ENCODE measurements around the gene SORCS3. TPM values are rescaled to one million over a fixed set of nuclear protein-coding genes. Genes with fewer than 3 reads are reported as not detected.
A peak's percentile ranks its signal among the peaks of the same experiment; 100 is the strongest.

The SORCS3 gene
- total RNA-seq, 1 experiment from 2014 or later = 0.94 TPM

- TF ChIP-seq ERG (CRISPR knock-in tag; IDR thresholded peaks at IDR 0.05) (no peak; the same call in 1 of the 2 replicates), JUN (CRISPR knock-in tag; IDR thresholded peaks at IDR 0.05) (peak; percentile 99), ZNF317 (CRISPR knock-in tag; IDR thresholded peaks at IDR 0.05; ENCODE audit: borderline replicate concordance, low read depth) (peak; percentile 78), IRF1 (CRISPR knock-in tag; IDR thresholded peaks at IDR 0.05) (peak; percentile 99), ATF2 (CRISPR knock-in tag; IDR thresholded peaks at IDR 0.05; ENCODE audit: borderline replicate concordance, low read depth) (peak; percentile 79; the same call in 1 of the 2 replicates), KAT7 (CRISPR knock-in tag; IDR thresholded peaks at IDR 0.05; ENCODE audit: borderline replicate concordance) (peak; percentile 98; the same call in 1 of the 2 replicates), CDX4 (CRISPR knock-in tag; IDR thresholded peaks at IDR 0.05; ENCODE audit: borderline replicate concordance) (no peak), ETV6 (CRISPR knock-in tag; IDR thresholded peaks at IDR 0.05) (peak; percentile 99), OVOL2 (CRISPR knock-in tag; IDR thresholded peaks at IDR 0.05; ENCODE audit: borderline replicate concordance) (no peak), GRHL2 (CRISPR knock-in tag; IDR thresholded peaks at IDR 0.05; ENCODE audit: insufficient replicate concordance, severe bottlenecking) (no peak), RELA (CRISPR knock-in tag; IDR thresholded peaks at IDR 0.05; ENCODE audit: borderline replicate concordance) (peak; percentile 95), MLX (CRISPR knock-in tag; IDR thresholded peaks at IDR 0.05) (0 out of 2 replicates have a peak, but pooled peaks have one; percentile 87), SP1 (CRISPR knock-in tag; conservative IDR thresholded peaks at IDR 0.05) (peak; percentile 42; the same call in 1 of the 2 replicates), NFYB (CRISPR knock-in tag; conservative IDR thresholded peaks at IDR 0.05; ENCODE audit: low read depth) (peak; percentile 68), SMAD3 (CRISPR knock-in tag; IDR thresholded peaks at IDR 0.05; ENCODE audit: borderline replicate concordance) (peak; percentile 99), USF1 (CRISPR knock-in tag; IDR thresholded peaks at IDR 0.05) (peak; percentile 91), PRRX2 (CRISPR knock-in tag; IDR thresholded peaks at IDR 0.05) (no peak), ZNF232 (CRISPR knock-in tag; IDR thresholded peaks at IDR 0.05) (peak; percentile 99), EMX1 (CRISPR knock-in tag; IDR thresholded peaks at IDR 0.05) (peak; percentile 78; the same call in 1 of the 2 replicates), NFATC4 (CRISPR knock-in tag; IDR thresholded peaks at IDR 0.05) (no peak), ESRRA (CRISPR knock-in tag; IDR thresholded peaks at IDR 0.05; ENCODE audit: borderline replicate concordance) (peak; percentile 98), CREB1 (CRISPR knock-in tag; IDR thresholded peaks at IDR 0.05) (peak; percentile 98), TP53 (CRISPR knock-in tag; IDR thresholded peaks at IDR 0.05) (peak; percentile 97), ZBTB21 (CRISPR knock-in tag; IDR thresholded peaks at IDR 0.05; ENCODE audit: borderline replicate concordance) (peak; percentile 86), ZNF138 (CRISPR knock-in tag; conservative IDR thresholded peaks at IDR 0.05) (peak; percentile 81; the same call in 1 of the 2 replicates), CREM (CRISPR knock-in tag; IDR thresholded peaks at IDR 0.05) (peak; percentile 92), ZNF671 (CRISPR knock-in tag; IDR thresholded peaks at IDR 0.05) (no peak), ZNF512 (CRISPR knock-in tag; IDR thresholded peaks at IDR 0.05; ENCODE audit: borderline replicate concordance) (peak; percentile 91; the same call in 1 of the 2 replicates), FOXJ3 (CRISPR knock-in tag; IDR thresholded peaks at IDR 0.05; ENCODE audit: borderline replicate concordance) (0 out of 2 replicates have a peak, but pooled peaks have one; percentile 71), E2F4 (CRISPR knock-in tag; IDR thresholded peaks at IDR 0.05; ENCODE audit: borderline replicate concordance, low read depth) (peak; percentile 97), JAZF1 (CRISPR knock-in tag; IDR thresholded peaks at IDR 0.05) (no peak)
Observed at GRCh38 chr10:104824380-104825006, 183.4 kb downstream of the SORCS3 start (continued).

Data from WTC11 (cell line).